HG02759 (cell line): ENCODE measurements around the gene HTR3C.
"Not testable (repeated sequence)": the region's sequence is repeated elsewhere in the genome, so short reads cannot be mapped to it uniquely, and the experiment has no call there.

Experiments
- ATAC-seq: cut with Tn5 transposase; IDR thresholded peaks from one replicate; pipeline ENCODE4 v1.9.1; 2021; ENCODE audit warnings: mild to moderate bottlenecking, moderate library complexity; ENCODE audit not compliant: unreplicated experiment

The HTR3C gene, protein sequence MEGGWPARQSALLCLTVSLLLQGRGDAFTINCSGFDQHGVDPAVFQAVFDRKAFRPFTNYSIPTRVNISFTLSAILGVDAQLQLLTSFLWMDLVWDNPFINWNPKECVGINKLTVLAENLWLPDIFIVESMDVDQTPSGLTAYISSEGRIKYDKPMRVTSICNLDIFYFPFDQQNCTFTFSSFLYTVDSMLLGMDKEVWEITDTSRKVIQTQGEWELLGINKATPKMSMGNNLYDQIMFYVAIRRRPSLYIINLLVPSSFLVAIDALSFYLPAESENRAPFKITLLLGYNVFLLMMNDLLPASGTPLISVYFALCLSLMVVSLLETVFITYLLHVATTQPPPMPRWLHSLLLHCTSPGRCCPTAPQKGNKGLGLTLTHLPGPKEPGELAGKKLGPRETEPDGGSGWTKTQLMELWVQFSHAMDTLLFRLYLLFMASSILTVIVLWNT

DNA sequence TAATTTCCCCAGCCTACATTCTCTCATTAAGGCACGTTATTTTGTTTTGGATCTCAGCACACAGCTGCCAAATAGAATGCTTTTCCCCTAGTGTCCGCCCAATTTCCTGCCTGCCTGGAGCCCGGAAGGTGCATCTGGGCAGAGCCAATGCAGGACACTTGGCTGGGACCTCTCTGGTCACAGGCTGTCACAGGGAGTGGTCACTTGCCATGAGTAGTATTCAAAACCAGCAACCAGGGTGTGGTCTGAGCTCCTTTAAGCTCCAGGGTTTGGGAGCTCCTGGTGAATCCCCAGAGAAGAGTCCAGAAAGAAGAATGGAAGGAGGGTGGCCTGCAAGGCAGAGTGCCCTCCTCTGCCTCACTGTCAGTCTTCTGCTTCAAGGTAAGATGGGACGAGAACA is at the start of gene HTR3C:
Gene HTR3C, plus strand, starts transcription at position 281 of the 400 bp plus-strand sequence. Its CDS starts 34 bp downstream, at position 315.
- ATAC-seq = no peak

DNA sequence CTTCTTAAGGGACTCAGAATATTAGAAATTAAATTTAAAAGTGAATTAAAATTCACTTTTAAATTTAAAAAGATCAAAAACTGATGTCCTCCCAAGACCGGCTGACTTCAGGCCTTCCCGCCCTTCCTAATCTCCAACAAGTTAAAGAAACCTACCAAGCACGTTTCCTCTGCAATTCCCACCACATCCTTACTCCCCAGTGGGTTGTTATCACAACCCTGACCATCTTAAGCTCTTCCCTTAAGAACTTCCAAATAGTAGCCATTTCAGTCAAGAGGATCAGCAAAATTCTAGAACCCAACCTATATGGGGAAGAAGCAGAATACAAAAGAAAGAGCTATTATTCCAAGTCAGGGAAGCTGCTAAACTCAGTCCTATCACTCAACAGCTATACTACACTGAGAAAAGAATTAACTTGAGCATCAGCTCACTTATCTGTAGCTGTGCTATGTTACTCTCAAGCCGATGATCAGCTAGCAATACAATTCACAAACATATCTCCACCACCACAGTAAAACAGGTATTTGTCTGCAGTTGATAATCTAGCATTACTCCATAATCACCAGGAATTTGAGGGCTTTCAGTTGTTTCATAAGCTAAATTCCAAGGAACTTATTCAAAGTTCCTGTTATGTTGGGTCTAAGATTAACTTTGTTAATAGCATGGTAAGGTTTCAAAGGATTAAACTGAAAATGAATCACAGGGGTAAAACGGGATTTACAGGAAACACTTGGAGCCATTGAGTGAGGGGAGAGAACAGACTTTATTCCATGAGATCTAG is 49.5 kb upstream of the HTR3C start:
- ATAC-seq = no peak

DNA sequence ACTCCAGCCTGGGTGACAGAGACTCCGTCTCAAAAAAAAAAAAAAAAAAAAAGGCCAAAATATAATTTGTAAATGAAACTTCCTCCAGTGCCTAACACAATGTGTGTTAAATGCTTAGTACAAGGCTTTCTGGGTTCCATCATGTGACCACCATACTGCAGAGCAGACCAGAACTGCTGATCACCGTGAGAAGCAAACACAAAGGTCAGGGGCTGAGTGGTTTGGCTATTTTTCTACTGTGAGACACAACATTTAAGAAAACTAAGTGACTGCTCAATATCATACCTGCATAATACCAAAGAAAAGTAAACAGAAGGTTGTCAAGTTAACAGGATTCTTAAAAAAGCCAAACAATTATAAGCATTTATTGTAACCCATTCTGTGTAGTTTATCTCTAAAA is 48.4 kb upstream of the HTR3C start:
- no peak for ATAC-seq

DNA sequence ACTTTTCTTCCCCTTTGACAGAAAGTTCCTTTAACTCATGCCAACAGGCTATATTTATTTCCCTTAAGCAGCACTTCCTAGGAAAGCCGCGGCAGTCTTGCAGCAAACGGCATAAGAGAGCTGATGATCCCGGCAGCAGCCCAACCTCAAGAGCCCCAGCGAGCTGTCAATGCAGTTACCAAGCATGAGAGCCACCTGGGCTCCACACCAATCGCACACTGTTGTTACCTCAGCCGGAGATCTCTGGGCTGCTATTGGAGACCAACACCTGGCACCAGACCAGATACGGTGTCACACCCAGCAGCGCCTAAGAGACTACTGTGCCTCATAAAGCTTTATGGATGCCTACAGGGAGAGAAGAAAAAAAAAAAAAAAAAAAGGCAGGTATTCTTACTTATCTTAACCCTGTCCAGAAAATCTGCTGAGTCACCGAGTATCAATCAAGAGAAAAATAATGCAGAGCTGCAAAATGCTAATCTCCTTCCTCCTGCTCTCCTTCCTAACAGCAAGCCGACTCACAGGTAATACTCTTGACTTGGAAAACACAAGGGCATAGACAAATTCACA is 46.8 kb upstream of the HTR3C start:
- peak; percentile 91 for ATAC-seq

DNA sequence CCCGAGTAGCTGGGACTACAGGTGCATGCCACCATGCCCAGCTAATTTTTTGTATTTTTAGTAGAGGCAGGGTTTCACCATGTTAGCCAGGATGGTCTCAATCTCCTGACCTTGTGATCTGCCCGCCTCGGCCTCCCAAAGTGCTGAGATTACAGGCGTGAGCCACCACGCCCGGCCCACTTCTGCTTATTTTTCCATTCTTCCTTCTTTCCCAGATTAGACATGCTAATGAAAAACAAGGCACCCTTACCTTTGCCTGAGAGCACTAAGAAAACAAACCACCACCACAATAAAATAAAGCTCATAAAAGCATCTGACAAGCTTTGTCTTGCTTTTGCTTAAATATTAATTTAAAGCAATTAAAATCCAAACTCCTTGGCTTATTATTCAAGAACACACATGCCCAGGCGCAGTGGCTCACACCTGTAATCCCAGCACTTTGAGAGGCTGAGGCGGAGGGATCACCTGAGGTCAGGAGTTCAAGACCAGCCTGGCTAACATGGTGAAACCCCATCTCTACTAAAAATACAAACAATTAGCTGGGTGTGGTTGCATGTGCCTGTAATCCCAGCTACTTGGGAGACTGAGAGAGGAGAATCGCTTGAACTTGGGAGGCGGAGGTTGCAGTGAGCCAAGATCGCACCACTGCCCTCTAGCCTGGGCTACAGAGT is 45.6 kb upstream of the HTR3C start:
- ATAC-seq = not testable (repeated sequence)

DNA sequence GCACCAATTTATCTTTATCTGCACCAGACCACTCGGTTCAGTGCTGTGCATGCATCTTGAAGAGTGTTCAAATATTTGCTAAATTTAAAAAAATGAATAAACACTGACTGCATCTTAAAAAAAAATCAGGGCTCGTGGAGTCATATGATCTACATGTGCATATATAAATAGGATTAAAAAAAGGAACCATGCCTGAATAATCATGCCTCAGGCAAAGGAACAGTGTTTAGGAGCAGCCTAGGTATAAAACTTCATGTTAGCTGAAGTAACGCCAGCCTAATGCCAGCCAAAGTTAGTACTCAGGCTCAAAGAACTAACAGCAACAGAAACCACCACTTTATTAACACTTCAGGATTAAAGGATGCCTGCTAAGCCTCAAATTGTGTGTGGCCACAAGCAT is 44.7 kb upstream of the HTR3C start:
- ATAC-seq = no peak

DNA sequence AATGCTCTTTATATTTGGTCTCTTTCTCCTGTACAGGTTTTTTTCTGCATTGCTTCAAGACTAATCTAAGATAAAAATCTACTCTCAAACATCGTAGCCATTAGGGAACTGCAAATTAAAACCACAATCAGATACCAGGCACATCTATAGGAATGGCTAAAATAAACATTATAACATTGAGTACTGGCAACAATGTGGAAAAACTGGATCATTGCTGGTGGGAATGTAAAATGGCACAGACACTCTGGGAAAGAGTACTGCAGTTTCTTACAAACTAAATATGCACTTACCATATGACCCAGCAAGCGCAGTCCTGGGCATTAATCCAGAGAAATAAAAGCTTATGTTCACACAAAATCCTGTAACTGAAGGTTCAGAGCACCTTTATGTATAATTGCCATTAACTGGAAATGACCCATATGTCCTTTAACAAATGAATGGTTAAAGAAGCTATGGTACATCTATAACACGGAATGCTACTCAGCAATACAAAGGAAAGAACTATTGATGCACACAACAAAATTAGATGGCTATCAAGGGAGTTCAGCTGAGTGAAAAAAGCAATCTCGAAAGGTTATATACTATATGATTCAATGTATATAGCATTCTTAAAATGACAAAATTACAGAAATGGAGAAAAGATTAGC is 41.5 kb upstream of the HTR3C start:
- no peak for ATAC-seq

DNA sequence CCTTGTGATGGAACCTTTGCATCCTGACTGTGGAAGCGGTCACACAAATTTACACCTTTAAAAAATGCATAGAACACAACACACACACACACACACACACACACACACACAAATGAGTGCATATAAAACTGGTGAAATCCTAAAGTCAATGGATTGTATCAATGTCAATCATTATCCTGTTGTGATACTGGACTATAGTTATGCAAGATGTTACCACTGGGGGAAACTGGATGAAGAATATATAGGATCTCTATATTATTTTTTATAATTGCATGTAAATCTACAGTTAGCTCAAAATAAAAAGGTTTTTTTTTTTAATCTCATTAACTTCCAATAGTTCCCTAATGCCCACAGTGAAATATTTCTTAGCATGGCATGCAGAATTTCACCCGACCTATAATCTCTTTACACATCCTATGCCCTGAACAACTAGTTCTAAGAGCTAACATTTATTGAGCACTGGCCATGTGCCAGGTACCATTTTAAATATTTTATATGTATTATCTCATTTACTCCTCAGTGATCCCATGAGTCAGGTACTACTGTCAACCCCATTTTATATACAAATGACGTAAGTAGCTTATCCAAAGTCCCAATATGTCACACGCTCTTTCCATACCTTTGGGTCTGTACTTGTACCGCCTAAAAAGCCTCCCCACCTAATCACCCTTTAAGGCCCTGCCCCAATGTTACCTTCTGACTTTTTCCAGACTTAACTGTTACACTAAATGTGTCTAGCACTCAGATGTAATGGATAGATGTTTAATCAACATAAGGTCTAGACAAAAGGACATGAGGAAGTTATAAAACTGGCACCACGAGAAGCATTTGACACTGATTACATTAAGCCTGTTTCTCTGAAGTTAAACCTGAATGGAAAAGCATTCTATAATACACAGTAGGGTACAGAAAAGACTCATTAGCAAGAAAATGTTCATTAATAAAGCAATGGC is 40.6 kb upstream of the HTR3C start:
- ATAC-seq = no peak

DNA sequence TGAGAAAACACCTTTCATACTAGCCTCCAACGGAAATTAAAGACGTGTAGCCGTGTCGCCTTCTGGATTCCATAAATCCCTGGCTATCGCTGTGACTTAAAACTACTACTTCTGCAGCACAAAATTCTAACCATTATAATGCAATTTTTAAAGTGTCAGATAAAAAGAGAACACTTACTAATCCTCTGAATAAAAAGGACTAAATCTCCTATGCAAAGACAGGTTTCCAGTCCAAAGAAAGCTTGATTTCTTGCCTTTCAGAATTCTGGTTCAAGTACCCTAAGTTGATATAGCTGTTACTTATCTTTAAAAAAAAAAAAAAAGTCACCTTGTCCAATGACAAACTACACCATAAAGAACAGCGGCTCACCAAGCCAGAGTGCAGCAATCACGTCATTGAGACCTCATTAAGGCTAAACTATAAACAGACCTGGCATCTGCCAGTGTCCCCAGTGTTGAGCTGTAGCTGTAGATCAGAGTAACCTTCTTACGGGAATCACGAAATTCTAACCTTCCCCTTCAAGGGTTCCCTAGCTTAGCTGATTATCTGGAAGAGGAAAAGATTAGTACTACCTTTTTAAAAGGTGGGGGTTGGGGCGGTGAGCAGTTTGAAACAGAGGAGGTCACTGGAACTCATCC is 37.3 kb upstream of the HTR3C start:
- no peak for ATAC-seq

DNA sequence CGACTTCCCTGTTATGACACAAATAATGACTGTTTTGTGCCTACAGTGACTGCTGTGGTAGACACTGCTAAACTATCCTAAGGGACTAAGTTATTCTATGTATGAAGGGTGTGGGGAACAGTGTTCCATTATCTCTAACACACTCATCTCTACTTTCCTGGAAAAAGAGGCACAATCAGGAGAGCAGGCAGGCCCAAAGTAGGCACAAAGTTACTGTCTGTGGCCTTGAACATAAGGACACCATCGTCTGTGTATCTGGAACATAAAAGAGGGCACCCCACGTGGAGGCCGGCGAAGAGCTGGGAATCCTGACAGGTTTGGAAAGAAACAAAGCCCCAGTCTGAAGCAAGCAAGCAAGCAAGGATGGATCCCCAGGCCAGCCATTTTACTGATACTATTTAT is 36.7 kb upstream of the HTR3C start:
- ATAC-seq = no peak

DNA sequence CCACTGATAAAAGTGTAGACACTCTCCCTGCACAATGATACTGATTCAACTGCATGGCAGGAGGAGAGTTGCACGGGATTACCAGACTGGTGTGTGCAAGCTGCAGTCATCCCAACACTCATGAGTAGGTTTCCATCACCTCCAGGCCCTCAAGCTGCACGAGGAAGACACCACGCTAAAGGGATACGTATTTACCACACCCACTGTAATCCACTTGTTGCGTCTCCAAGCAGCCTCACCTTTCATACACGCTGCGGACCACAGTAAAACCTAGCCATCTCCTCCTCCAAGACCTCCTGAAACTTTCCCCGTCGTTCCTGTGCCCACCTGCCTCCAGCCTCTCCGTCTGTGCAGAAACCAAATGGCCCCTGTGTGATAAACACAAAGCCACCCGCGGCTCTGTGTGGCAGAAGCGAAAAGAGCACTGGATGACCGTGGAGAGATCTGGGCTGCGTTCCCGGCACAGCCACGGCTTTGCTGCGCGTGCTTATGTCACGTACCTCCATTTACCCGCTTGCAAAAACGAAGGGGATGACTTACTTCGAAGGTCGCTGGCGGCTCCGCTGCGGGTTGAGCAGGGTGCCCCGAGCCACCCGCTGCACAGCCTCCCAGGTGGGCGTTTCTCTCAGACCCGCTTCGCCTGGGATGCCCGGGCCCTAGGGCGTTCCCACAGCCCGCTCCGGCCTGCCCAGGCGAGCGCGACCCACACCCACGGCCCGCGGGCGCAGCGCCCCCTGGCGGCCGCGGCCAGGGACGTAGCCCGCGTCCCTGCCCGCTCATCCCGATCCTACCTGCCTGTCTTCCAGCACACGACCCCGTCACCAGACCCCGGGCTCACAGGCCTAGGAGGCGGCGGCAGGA is 35.8 kb upstream of the HTR3C start:
- peak; percentile 81 for ATAC-seq

DNA sequence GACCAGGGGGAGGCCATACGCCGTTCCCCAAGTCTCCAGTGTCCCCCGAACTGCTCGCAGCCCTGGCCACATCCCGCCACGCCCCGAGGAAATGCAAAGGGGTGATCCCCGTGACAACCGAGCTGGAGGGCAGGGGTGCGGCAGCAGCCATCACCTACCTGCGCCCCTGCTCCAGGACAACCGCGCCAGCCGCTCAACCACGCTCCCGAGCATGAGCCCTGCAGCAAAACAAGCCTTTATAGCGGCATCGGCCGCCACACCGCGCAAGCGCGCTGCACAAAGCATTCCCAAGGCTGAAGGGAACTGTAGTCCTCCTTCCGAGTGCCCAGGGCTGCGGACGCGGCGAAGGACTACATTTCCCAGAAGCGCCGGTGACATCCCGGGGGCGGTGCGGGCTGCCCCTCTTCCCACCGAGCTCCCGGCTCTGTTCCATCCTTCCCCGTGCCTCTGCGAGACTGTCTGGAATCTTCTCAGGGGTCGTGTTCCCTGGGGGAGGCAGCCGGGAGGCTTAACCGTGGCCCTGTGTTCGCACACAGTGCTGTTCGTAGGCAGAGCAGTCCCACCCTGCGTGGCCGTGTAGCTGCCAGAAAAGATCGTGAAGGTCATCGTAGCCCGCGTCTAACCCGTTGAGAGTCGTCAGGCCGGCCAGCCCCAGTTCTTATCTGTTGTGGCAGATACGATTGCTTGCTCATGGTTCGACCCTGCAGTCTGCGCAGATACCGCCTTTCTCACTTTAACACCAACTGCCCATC is 35.0 kb upstream of the HTR3C start, which contains the start of gene ABCC5:
Gene ABCC5, minus strand, starts transcription at position 213 of the 752 bp plus-strand sequence. CDS start 3,492 bp downstream, outside the sequence.
- ATAC-seq = peak; percentile 97

DNA sequence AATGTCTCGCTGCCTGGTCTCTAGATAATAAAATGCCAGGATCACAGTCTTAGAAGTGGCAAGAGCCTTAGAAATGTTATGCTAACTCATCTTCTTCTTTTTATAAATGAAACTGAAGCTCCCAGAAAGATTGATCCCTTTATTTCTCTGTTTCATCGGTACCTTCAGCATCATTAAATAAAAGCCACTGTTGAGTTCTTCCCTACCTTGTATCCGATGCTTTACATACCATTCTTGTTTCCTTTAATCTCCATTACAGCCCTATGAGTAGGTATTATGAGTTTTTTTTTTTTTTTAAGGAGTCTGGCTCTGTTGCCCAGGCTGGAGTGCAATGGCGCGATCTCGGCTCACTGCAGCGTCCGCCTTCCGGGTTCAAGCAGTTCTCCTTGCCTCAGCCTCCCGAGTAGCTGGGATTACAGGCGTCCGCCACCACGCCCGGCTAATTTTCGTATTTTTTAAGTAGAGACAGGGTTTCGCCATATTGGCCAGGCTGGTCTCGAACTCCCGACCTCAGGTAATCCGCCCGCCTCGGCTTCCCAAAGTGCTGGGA is 34.3 kb upstream of the HTR3C start:
- no peak for ATAC-seq

DNA sequence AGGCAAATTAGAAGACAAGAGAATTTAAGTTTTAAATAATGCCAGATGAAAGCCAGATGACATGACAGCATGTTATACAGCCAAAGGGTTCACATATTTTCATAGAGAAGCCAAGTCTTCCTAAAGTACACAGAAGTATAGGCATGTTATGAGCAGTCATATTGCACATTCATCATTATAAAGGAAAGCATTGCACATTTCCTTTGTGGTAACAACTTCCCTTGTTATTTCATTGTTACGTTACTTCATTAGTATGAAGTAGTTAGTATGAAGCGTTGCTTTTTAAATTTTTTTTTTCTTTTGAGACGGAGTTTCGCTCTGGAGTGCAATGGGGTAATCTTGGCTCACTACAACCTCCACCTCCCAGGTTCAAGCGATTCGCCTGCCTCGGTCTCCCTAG is 30.5 kb upstream of the HTR3C start:
- no peak for ATAC-seq

DNA sequence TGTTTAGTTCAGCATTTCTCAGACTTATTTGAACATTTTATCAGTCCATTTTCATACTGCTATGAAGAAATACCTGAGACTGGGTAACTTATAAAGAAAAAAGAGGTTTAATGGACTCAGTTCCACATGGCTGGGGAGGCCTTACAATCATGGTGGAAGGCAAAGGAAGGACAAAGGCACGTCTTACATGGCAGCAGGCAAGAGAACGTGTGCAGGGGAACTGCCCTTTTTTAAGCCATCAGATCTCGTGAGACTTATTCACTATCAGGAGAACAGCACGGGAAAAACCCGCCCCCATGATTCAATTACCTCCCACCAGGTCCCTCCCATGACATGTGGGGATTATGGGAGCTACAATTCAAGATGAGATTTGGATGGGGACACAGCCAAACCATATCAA is 27.6 kb upstream of the HTR3C start:
- ATAC-seq = not testable (repeated sequence)

DNA sequence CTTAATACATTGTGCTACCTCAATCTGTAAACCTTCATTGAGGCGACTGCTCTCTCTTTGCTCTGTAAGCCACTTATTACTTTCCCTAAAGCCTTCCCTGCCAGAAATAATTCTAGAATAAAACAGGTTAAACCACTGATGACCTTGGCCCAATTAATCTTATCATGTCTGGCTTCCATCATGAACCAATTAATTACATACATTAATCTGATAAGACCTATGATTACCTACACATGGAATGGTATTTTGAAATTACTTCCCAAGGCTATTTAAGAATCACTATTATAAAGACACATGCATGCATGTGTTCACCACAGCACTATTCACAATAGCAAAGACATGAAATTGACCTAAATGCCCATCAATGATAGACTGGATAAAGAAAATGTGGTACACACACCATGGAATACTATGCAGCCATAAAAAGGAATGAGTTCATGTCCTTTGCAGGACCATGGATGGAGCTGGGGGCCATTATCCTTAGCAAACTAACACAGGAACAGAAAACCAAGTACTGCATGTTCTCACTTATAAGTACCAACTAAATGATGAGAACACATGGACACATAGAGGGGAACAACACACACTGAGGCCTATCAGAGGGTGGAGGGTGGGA is 24.5 kb upstream of the HTR3C start:
- ATAC-seq = not testable (repeated sequence)

DNA sequence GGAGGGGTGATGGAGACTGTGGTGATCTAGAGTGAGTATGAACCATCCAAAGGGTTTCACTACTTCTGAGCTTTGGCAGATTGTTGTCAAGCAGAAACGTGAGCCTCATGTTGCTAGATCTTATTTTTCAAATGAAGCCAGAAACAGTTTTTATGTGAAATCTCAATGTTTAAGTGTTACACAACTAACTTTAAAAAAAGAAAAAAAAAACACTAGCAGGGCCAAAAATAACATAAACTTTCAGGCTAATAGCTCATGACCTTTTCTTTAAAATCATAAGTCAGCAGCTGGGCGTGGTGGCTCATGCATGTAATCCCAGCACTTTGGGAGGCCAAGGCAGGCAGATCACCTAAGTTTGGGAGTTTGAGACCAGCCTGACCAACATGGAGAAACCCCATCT is 23.4 kb upstream of the HTR3C start:
- ATAC-seq = no peak
